HEK293T (cell line): ENCODE measurements around the gene CHMP4B.

Experiments used
- CTCF ChIA-PET: fragments of 350-600 bp; formaldehyde crosslinking; extraction: SDS; loops from one replicate; lab custom pipeline; 2021; ENCODE audit warnings: antibody characterized with exemption, inconsistent platforms; lab: Yijun Ruan, JAX
- POLR2A ChIA-PET: fragments of 350-600 bp; formaldehyde crosslinking; extraction: SDS; loops from one replicate; lab custom pipeline; 2020; ENCODE audit warnings: antibody characterized with exemption, inconsistent platforms; lab: Yijun Ruan, JAX
- DNase-seq: peaks from one replicate; pipeline ENCODE4 v3.0.0; 2012; ENCODE audit warnings: mixed read lengths; ENCODE audit errors: extremely low spot score
- ARNT ChIP-seq: fragments of 450-650 bp; IDR thresholded peaks from 2 replicates; pipeline ENCODE4 v1.6.1; 2017; ENCODE audit warnings: mild to moderate bottlenecking
- BHLHE40 ChIP-seq: fragments of 450-650 bp; IDR thresholded peaks from 2 replicates; pipeline ENCODE4 v1.6.1; 2016; ENCODE audit warnings: mild to moderate bottlenecking, moderate library complexity, borderline replicate concordance
- CTBP1 ChIP-seq: fragments of 450-650 bp; IDR thresholded peaks from 2 replicates; pipeline ENCODE4 v1.6.1; 2016; ENCODE audit warnings: borderline replicate concordance
- ELF4 ChIP-seq: fragments of 450-650 bp; IDR thresholded peaks from 2 replicates; pipeline ENCODE4 v1.6.1; 2017; ENCODE audit warnings: antibody characterized with exemption
- FOXA1 ChIP-seq: fragments of 450-650 bp; IDR thresholded peaks from 2 replicates; pipeline ENCODE4 v1.6.1; 2016; ENCODE audit warnings: mild to moderate bottlenecking
- FOXK2 ChIP-seq: fragments of 450-650 bp; IDR thresholded peaks from 2 replicates; pipeline ENCODE4 v1.6.1; 2016; ENCODE audit warnings: mild to moderate bottlenecking
- FOXM1 ChIP-seq: fragments of 450-650 bp; IDR thresholded peaks from 2 replicates; pipeline ENCODE4 v1.6.1; 2017; ENCODE audit warnings: mild to moderate bottlenecking, borderline replicate concordance
- HDGF ChIP-seq: fragments of 450-650 bp; IDR thresholded peaks from 2 replicates; pipeline ENCODE4 v1.6.1; 2017; ENCODE audit warnings: antibody characterized with exemption, borderline replicate concordance
- L3MBTL2 ChIP-seq: fragments of 450-650 bp; conservative IDR thresholded peaks from 2 replicates; pipeline ENCODE4 v1.6.1; 2016; ENCODE audit warnings: mild to moderate bottlenecking
- LEF1 ChIP-seq: fragments of 450-650 bp; IDR thresholded peaks from 2 replicates; pipeline ENCODE4 v1.6.1; 2017; ENCODE audit warnings: mild to moderate bottlenecking, borderline replicate concordance
- NFRKB ChIP-seq: fragments of 450-650 bp; IDR thresholded peaks from 2 replicates; pipeline ENCODE4 v1.6.1; 2016; ENCODE audit warnings: mild to moderate bottlenecking, moderate library complexity
- PKNOX1 ChIP-seq: fragments of 450-650 bp; IDR thresholded peaks from 2 replicates; pipeline ENCODE4 v1.6.1; 2016
- SP1 ChIP-seq: fragments of 450-650 bp; IDR thresholded peaks from 2 replicates; pipeline ENCODE4 v1.6.1; 2017
- SUZ12 ChIP-seq: fragments of 450-650 bp; IDR thresholded peaks from 2 replicates; pipeline ENCODE4 v1.6.1; 2016; ENCODE audit warnings: mild to moderate bottlenecking
- TARDBP ChIP-seq: fragments of 450-650 bp; IDR thresholded peaks from 2 replicates; pipeline ENCODE4 v1.6.1; 2016
- ZNF384 ChIP-seq: fragments of 450-650 bp; IDR thresholded peaks from 2 replicates; pipeline ENCODE4 v1.6.1; 2016

The CHMP4B gene

GRCh38 chr20:33874129-33874528 is 63.0 kb downstream of the CHMP4B start:
- POLR2A ChIA-PET: interaction anchor here (1.1 kb wide), 1 partner anchor 63 kb away, joined by 3 read pairs; the partner anchor contains the start of gene CHMP4B
- TF ChIP-seq CTBP1: no peak
- TF ChIP-seq PKNOX1: no peak
- TF ChIP-seq ELF4: no peak
- DNase-seq: no peak
- CTCF ChIA-PET: interaction anchor here (0.7 kb wide), 1 partner anchor 13 kb away, joined by 3 read pairs; no protein-coding TSS in a partner anchor

GRCh38 chr20:33875055-33875454 is 63.9 kb downstream of the CHMP4B start:
- DNase-seq: no peak
- CTCF ChIA-PET: interaction anchor here (0.6 kb wide), 1 partner anchor 15 kb away, joined by 3 read pairs; no protein-coding TSS in a partner anchor
- POLR2A ChIA-PET: no interaction called here
- TF ChIP-seq CTBP1: no peak
- TF ChIP-seq L3MBTL2: no peak
- no peak for TF ChIP-seq PKNOX1

GRCh38 chr20:33875534-33876026 is 64.4 kb downstream of the CHMP4B start:
- no peak for DNase-seq
- TF ChIP-seq LEF1 (no peak), HDGF (no peak), TARDBP (no peak), ZNF384 (no peak), CTBP1 (no peak), FOXA1 (no peak), SUZ12 (no peak), FOXK2 (no peak), PKNOX1 (no peak), NFRKB (no peak), ARNT (no peak), L3MBTL2 (no peak), FOXM1 (no peak), BHLHE40 (no peak), SP1 (no peak)
- CTCF ChIA-PET: interaction anchor here (0.6 kb wide), 1 partner anchor 14 kb away, joined by 3 read pairs; no protein-coding TSS in a partner anchor
- POLR2A ChIA-PET: no interaction called here

DNA sequence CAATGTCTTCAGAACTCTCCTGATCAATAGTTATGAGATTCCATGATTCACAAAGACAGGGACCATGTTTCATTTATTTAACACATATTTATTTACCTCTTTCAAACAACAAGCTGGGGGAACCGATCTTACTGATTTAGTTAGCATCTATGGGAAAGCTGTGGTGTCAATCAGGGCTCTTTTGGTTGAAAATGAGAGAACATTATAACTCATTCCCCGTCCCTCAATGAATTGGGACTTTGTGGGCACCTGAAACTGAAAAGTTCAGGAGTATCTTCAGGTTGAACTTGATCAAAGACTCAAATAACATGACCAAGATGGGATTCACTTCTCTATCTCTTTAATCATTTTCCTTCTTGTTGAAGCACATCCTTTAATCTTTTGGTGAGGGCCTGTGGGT is 67.4 kb downstream of the CHMP4B start:
- DNase-seq: no peak
- no peak for TF ChIP-seq SP1
- TF ChIP-seq FOXA1: no peak
- TF ChIP-seq L3MBTL2: no peak
- TF ChIP-seq NFRKB: no peak
- no peak for TF ChIP-seq FOXK2
- TF ChIP-seq LEF1: no peak
- no peak for TF ChIP-seq BHLHE40
- no peak for TF ChIP-seq PKNOX1
- TF ChIP-seq ZNF384: no peak
- TF ChIP-seq ARNT: no peak
- TF ChIP-seq HDGF: no peak
- TF ChIP-seq CTBP1: no peak
- TF ChIP-seq FOXM1: no peak
- TF ChIP-seq SUZ12: no peak
- no peak for TF ChIP-seq ELF4
- TF ChIP-seq TARDBP: no peak
- POLR2A ChIA-PET: no interaction called here
- CTCF ChIA-PET: no interaction called here

GRCh38 chr20:33880396-33880795 is 69.2 kb downstream of the CHMP4B start:
- CTCF ChIA-PET: no interaction called here
- TF ChIP-seq CTBP1 (no peak), FOXK2 (no peak), FOXM1 (no peak)
- POLR2A ChIA-PET: no interaction called here
- DNase-seq: no peak

- ChIA-PET POLR2A (no interaction called here), CTCF (no interaction called here)
- TF ChIP-seq PKNOX1 (no peak), SUZ12 (no peak), ZNF384 (no peak), LEF1 (no peak), ELF4 (no peak), TARDBP (no peak), L3MBTL2 (no peak), FOXM1 (no peak), CTBP1 (no peak), FOXK2 (no peak), SP1 (no peak), ARNT (no peak), FOXA1 (no peak), BHLHE40 (no peak), HDGF (no peak), NFRKB (no peak)
- no peak for DNase-seq
These were observed 70.8 kb downstream of the CHMP4B start for GRCh38 chr20:33881989-33882388.
